ENCODE results near the gene PIK3CD.

PIK3CD gene

GRCh38 chr1:9651565-9652378, at the start of gene PIK3CD:
PIK3CD (plus strand) TSS chr1:9651731; CDS start chr1:9710456, 58,725 bp downstream.
- DNase-seq, result no peak

- DNase-seq, result no peak
These were observed 49.4 kb upstream of the PIK3CD start for GRCh38 chr1:9601942-9602793.

- no peak for DNase-seq
These were observed 48.8 kb upstream of the PIK3CD start for GRCh38 chr1:9602794-9603167.

- DNase-seq, result no peak
These were observed 48.2 kb upstream of the PIK3CD start for GRCh38 chr1:9603307-9603706.

GRCh38 chr1:9603766-9604753, 47.5 kb upstream of the PIK3CD start:
- DNase-seq, result no peak

- DNase-seq, result no peak
These were observed 46.7 kb upstream of the PIK3CD start for GRCh38 chr1:9604836-9605235.

GRCh38 chr1:9605946-9606455, 45.5 kb upstream of the PIK3CD start:
- DNase-seq, result no peak

GRCh38 chr1:9606458-9606857, 45.1 kb upstream of the PIK3CD start:
- DNase-seq, result no peak

GRCh38 chr1:9606948-9607347, 44.6 kb upstream of the PIK3CD start:
- DNase-seq, result no peak

GRCh38 chr1:9607352-9607751, 44.2 kb upstream of the PIK3CD start:
- no peak for DNase-seq

- no peak for DNase-seq
These were observed 41.5 kb upstream of the PIK3CD start for GRCh38 chr1:9609998-9610397.

GRCh38 chr1:9610548-9610947, 41.0 kb upstream of the PIK3CD start:
- no peak for DNase-seq

- no peak for DNase-seq
These were observed 39.8 kb upstream of the PIK3CD start for GRCh38 chr1:9611716-9612115.

GRCh38 chr1:9612162-9612845, 39.2 kb upstream of the PIK3CD start:
- no peak for DNase-seq

GRCh38 chr1:9612871-9613624, 38.5 kb upstream of the PIK3CD start:
- DNase-seq, result no peak

GRCh38 chr1:9613625-9614299, 37.8 kb upstream of the PIK3CD start:
- no peak for DNase-seq

GRCh38 chr1:9615316-9616063, 36.0 kb upstream of the PIK3CD start:
- no peak for DNase-seq

- DNase-seq, result no peak
These were observed 32.4 kb upstream of the PIK3CD start for GRCh38 chr1:9618909-9619679.

- DNase-seq, result no peak
These were observed 30.5 kb upstream of the PIK3CD start for GRCh38 chr1:9621032-9621431.

Data from SIG-M5 (cell line).